HEK293 (cell line): ENCODE measurements around the gene SGCB.
A peak's percentile ranks its signal among the peaks of the same experiment; 100 is the strongest.

Experiments
- CTCF ChIA-PET: fragments of 350-600 bp; formaldehyde crosslinking; extraction: SDS; loops from one replicate; lab custom pipeline; 2021; ENCODE audit warnings: antibody characterized with exemption; lab: Yijun Ruan, JAX
- POLR2A ChIA-PET: fragments of 300-600 bp; formaldehyde crosslinking; extraction: SDS; loops from one replicate; lab custom pipeline; 2020; ENCODE audit warnings: antibody characterized with exemption, inconsistent platforms; lab: Yijun Ruan, JAX
- H3K27ac ChIP-seq: fragments of 200-500 bp; sonication (Bioruptor generic); 2 replicates; pipeline ENCODE4 v1.5.1; 2014; ENCODE audit warnings: low read depth, low read length, control low read depth, inconsistent platforms; ENCODE audit errors: extremely low read depth
- H3K36me3 ChIP-seq, 2 experiments: fragments of 200-500 bp in 1 of 2; sonication (Bioruptor generic) in 1 of 2; 1 replicate in 1 of 2; 2 replicates in 1 of 2; pipeline ENCODE4 v1.5.1; 2014 to 2017; ENCODE audit warnings: inconsistent platforms in 2 of 2, low read length in 2 of 2; ENCODE audit not compliant: control insufficient read depth in 2 of 2, insufficient read depth in 1 of 2
- H3K4me1 ChIP-seq: fragments of 200-500 bp; sonication (Bioruptor generic); 2 replicates; pipeline ENCODE4 v1.5.1; 2014; ENCODE audit warnings: mild to moderate bottlenecking, low read length, inconsistent platforms; ENCODE audit not compliant: control insufficient read depth, insufficient read depth
- H3K4me3 ChIP-seq: 2 replicates; pipeline ENCODE4 v1.5.1; 2011; ENCODE audit warnings: low read depth, mild to moderate bottlenecking, control low read depth, low read length, moderate library complexity
- H3K9me3 ChIP-seq: fragments of 200-500 bp; sonication (Bioruptor generic); 2 replicates; pipeline ENCODE4 v1.5.1; 2014; ENCODE audit warnings: low read depth, low read length, inconsistent platforms; ENCODE audit not compliant: control insufficient read depth, insufficient read depth
- KLF1 ChIP-seq: fragments of 450-650 bp; formaldehyde crosslinking; IDR thresholded peaks from 2 replicates; pipeline ENCODE4 v1.5.1; 2016; ENCODE audit warnings: missing biosample characterization, missing genetic modification characterization
- RBAK ChIP-seq: fragments of 450-650 bp; formaldehyde crosslinking; IDR thresholded peaks from 2 replicates; pipeline ENCODE4 v1.5.1; 2016; ENCODE audit warnings: missing biosample characterization, missing genetic modification characterization
- SP2 ChIP-seq: fragments of 450-650 bp; formaldehyde crosslinking; IDR thresholded peaks from 2 replicates; pipeline ENCODE4 v1.5.1; 2016; ENCODE audit warnings: missing biosample characterization, missing genetic modification characterization
- ZEB2 ChIP-seq: fragments of 450-650 bp; formaldehyde crosslinking; IDR thresholded peaks from 2 replicates; pipeline ENCODE4 v1.5.1; 2016; ENCODE audit warnings: missing biosample characterization, missing genetic modification characterization
- ZNF132 ChIP-seq: fragments of 450-650 bp; formaldehyde crosslinking; IDR thresholded peaks from 2 replicates; pipeline ENCODE4 v1.5.1; 2017; ENCODE audit warnings: missing biosample characterization, missing genetic modification characterization, borderline replicate concordance
- ZNF138 ChIP-seq: fragments of 450-650 bp; formaldehyde crosslinking; IDR thresholded peaks from 2 replicates; pipeline ENCODE4 v1.5.1; 2016; ENCODE audit warnings: missing biosample characterization, missing genetic modification characterization, borderline replicate concordance
- ZNF157 ChIP-seq: fragments of 450-650 bp; formaldehyde crosslinking; IDR thresholded peaks from 2 replicates; pipeline ENCODE4 v1.5.1; 2016; ENCODE audit warnings: missing biosample characterization, missing genetic modification characterization
- ZNF174 ChIP-seq: fragments of 450-650 bp; formaldehyde crosslinking; IDR thresholded peaks from 2 replicates; pipeline ENCODE4 v1.5.0; 2017; ENCODE audit warnings: missing biosample characterization, mild to moderate bottlenecking, missing genetic modification characterization
- ZNF501 ChIP-seq: fragments of 450-650 bp; formaldehyde crosslinking; IDR thresholded peaks from 2 replicates; pipeline ENCODE4 v1.5.1; 2016; ENCODE audit warnings: missing biosample characterization, missing genetic modification characterization
- ZNF561 ChIP-seq: fragments of 450-650 bp; IDR thresholded peaks from 2 replicates; pipeline ENCODE4 v1.5.1; 2018; ENCODE audit warnings: missing biosample characterization, missing genetic modification characterization, borderline replicate concordance
- ZNF571 ChIP-seq: fragments of 450-650 bp; formaldehyde crosslinking; IDR thresholded peaks from 2 replicates; pipeline ENCODE4 v1.5.0; 2017; ENCODE audit warnings: missing biosample characterization, missing genetic modification characterization
- ZNF585B ChIP-seq: fragments of 450-650 bp; formaldehyde crosslinking; IDR thresholded peaks from 2 replicates; pipeline ENCODE4 v1.5.1; 2016; ENCODE audit warnings: missing biosample characterization, missing genetic modification characterization
- ZNF660 ChIP-seq: fragments of 450-650 bp; IDR thresholded peaks from 2 replicates; pipeline ENCODE4 v1.5.1; 2018; ENCODE audit warnings: missing biosample characterization, mild to moderate bottlenecking, missing genetic modification characterization
- ZNF76 ChIP-seq: fragments of 450-650 bp; formaldehyde crosslinking; IDR thresholded peaks from 2 replicates; pipeline ENCODE4; 2016; ENCODE audit warnings: low read depth, missing biosample characterization, missing genetic modification characterization, borderline replicate concordance
- TF ChIP-seq, protein P1 (sequence below): fragments of 450-650 bp; formaldehyde crosslinking; IDR thresholded peaks from 2 replicates; pipeline ENCODE4 v1.5.1; 2016; ENCODE audit warnings: missing biosample characterization, missing genetic modification characterization
- TF ChIP-seq, protein P2 (sequence below): fragments of 450-650 bp; formaldehyde crosslinking; IDR thresholded peaks from 2 replicates; pipeline ENCODE4 v1.5.1; 2016; ENCODE audit warnings: missing biosample characterization, missing genetic modification characterization
- TF ChIP-seq, protein P3 (sequence below): fragments of 450-650 bp; formaldehyde crosslinking; IDR thresholded peaks from 2 replicates; pipeline ENCODE4 v1.5.1; 2016; ENCODE audit warnings: missing biosample characterization, missing genetic modification characterization
- TF ChIP-seq, protein P4 (sequence below): fragments of 450-650 bp; formaldehyde crosslinking; IDR thresholded peaks from 2 replicates; pipeline ENCODE4 v1.5.1; 2017; ENCODE audit warnings: missing biosample characterization, missing genetic modification characterization
- TF ChIP-seq, protein P5 (sequence below): fragments of 450-650 bp; formaldehyde crosslinking; optimal IDR thresholded peaks from 2 replicates; pipeline ENCODE3; 2016; ENCODE audit warnings: missing biosample characterization, mild to moderate bottlenecking, missing genetic modification characterization
- TF ChIP-seq, protein P6 (sequence below): fragments of 450-650 bp; formaldehyde crosslinking; IDR thresholded peaks from 2 replicates; pipeline ENCODE4 v1.5.1; 2016; ENCODE audit warnings: missing biosample characterization, missing genetic modification characterization
- TF ChIP-seq, protein P7 (sequence below): fragments of 450-650 bp; formaldehyde crosslinking; IDR thresholded peaks from 2 replicates; pipeline ENCODE4 v1.5.1; 2016; ENCODE audit warnings: missing biosample characterization, missing genetic modification characterization
- TF ChIP-seq, protein P8 (sequence below): fragments of 450-650 bp; formaldehyde crosslinking; IDR thresholded peaks from 2 replicates; pipeline ENCODE4 v1.5.1; 2017; ENCODE audit warnings: missing biosample characterization, missing genetic modification characterization

Gene SGCB

DNA sequence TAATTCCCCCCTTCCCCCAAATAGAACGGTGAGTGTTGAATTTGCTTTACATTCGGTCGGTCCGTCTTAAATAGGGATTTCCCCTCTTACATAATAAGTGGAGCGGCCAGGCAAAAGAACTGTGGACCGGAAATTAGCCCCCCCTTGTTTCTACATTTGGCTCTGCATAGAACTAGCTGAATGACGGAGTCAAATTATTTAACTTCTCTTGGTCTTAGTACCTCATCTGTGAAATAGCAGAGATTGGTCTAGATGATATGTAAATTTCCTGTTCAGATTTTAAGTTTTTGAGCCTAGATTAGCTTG, 14.3 kb upstream of the SGCB start:
- Histone ChIP-seq H3K4me3 (no peak overlapping the region), H3K9me3 (no peaks in the 10 kb centered on the region), H3K36me3 (no peaks in the 10 kb centered on the region), H3K27ac (no peak overlapping the region), H3K4me1 (no peaks in the 10 kb centered on the region)
- ChIA-PET POLR2A (interaction anchor here (2.2 kb wide), 1 partner anchor 14 kb away, joined by 10 read pairs; the partner anchor contains the start of gene SGCB), CTCF (no interaction called here)
- TF ChIP-seq, protein P1, sequence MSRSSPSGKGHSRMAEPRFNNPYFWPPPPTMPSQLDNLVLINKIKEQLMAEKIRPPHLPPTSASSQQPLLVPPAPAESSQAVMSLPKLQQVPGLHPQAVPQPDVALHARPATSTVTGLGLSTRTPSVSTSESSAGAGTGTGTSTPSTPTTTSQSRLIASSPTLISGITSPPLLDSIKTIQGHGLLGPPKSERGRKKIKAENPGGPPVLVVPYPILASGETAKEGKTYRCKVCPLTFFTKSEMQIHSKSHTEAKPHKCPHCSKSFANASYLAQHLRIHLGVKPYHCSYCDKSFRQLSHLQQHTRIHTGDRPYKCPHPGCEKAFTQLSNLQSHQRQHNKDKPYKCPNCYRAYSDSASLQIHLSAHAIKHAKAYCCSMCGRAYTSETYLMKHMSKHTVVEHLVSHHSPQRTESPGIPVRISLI (tag by site-specific recombination), result no peak
- TF ChIP-seq ZNF561 (tag by site-specific recombination) (no peak), ZNF157 (no peak), ZNF138 (tag by site-specific recombination) (no peak), ZNF571 (tag by site-specific recombination) (no peak), SP2 (tag by site-specific recombination) (no peak), ZNF174 (no peak), ZNF132 (tag by site-specific recombination) (no peak), ZNF585B (tag by site-specific recombination) (no peak), ZEB2 (tag by site-specific recombination) (no peak), KLF1 (tag by site-specific recombination) (no peak)
- TF ChIP-seq, protein P2, sequence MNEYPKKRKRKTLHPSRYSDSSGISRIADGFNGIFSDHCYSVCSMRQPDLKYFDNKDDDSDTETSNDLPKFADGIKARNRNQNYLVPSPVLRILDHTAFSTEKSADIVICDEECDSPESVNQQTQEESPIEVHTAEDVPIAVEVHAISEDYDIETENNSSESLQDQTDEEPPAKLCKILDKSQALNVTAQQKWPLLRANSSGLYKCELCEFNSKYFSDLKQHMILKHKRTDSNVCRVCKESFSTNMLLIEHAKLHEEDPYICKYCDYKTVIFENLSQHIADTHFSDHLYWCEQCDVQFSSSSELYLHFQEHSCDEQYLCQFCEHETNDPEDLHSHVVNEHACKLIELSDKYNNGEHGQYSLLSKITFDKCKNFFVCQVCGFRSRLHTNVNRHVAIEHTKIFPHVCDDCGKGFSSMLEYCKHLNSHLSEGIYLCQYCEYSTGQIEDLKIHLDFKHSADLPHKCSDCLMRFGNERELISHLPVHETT (tag by site-specific recombination), result no peak
- TF ChIP-seq, protein P3, sequence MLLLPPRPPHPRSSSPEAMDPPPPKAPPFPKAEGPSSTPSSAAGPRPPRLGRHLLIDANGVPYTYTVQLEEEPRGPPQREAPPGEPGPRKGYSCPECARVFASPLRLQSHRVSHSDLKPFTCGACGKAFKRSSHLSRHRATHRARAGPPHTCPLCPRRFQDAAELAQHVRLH (tag by site-specific recombination), result no peak
- TF ChIP-seq, protein P4, sequence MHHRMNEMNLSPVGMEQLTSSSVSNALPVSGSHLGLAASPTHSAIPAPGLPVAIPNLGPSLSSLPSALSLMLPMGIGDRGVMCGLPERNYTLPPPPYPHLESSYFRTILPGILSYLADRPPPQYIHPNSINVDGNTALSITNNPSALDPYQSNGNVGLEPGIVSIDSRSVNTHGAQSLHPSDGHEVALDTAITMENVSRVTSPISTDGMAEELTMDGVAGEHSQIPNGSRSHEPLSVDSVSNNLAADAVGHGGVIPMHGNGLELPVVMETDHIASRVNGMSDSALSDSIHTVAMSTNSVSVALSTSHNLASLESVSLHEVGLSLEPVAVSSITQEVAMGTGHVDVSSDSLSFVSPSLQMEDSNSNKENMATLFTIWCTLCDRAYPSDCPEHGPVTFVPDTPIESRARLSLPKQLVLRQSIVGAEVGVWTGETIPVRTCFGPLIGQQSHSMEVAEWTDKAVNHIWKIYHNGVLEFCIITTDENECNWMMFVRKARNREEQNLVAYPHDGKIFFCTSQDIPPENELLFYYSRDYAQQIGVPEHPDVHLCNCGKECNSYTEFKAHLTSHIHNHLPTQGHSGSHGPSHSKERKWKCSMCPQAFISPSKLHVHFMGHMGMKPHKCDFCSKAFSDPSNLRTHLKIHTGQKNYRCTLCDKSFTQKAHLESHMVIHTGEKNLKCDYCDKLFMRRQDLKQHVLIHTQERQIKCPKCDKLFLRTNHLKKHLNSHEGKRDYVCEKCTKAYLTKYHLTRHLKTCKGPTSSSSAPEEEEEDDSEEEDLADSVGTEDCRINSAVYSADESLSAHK (tag by site-specific recombination), result no peak
- TF ChIP-seq, protein P5, sequence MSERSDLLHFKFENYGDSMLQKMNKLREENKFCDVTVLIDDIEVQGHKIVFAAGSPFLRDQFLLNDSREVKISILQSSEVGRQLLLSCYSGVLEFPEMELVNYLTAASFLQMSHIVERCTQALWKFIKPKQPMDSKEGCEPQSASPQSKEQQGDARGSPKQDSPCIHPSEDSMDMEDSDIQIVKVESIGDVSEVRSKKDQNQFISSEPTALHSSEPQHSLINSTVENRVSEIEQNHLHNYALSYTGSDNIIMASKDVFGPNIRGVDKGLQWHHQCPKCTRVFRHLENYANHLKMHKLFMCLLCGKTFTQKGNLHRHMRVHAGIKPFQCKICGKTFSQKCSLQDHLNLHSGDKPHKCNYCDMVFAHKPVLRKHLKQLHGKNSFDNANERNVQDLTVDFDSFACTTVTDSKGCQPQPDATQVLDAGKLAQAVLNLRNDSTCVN (tag by site-specific recombination), result no peak

DNA sequence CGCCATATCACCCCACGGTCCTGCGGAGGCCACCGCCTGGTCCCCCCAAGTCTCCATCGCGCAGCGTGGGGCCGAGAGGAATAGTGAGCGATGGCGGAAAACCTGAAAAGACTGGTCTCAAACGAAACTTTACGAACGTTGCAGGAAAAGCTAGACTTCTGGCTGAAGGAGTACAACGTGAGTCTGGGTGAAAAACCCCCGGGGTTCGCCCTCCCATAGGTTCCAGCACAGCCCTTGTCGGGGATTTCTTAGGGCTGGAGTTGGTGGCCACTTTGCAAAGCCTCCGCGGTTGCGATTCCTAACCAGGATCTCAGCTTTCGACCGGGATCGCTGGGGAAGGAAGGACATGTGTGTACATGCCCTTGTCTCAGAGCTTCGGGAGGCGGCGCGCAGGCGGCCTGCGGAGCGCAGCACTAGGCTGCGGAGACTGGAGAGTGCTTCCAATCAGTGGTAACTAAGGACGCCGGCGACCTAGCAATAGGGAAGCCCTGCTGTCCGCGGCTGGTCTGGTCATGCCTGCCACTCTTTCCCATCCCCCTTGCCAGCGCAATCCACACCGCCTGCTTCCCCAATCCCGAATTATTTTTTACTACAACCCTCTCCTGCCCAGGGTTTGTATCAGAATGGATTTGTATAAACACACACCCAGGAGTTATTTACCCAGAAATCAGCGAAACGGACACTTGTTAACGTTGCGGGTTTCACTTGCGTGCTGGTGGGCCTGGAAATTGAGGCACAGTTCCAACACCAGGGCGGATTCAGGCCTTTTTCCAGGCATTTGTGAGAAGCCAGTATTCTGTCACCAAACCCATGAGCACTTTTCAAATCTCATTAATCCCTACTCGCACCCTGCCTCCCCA, 13.7 kb upstream of the SGCB start:
- ChIA-PET POLR2A (interaction anchor here (2.2 kb wide), 1 partner anchor 14 kb away, joined by 10 read pairs; the partner anchor contains the start of gene SGCB), CTCF (no interaction called here)
- peak overlapping the region; percentile 54 for H3K4me3 ChIP-seq
- peak overlapping the region; percentile 66; the same call in 1 of the 2 replicates for H3K27ac ChIP-seq
- H3K36me3 ChIP-seq, result no peaks in the 10 kb centered on the region
- no peaks in the 10 kb centered on the region for H3K4me1 ChIP-seq
- H3K9me3 ChIP-seq, result no peaks in the 10 kb centered on the region
- TF ChIP-seq ZNF501, result 0 out of 2 replicates have a peak, but pooled peaks have one; percentile 30
- TF ChIP-seq ZNF76 (tag by site-specific recombination), result no peak
- peak; percentile 63; the same call in 1 of the 2 replicates for TF ChIP-seq ZNF660 (tag by site-specific recombination)
- TF ChIP-seq, protein P6, sequence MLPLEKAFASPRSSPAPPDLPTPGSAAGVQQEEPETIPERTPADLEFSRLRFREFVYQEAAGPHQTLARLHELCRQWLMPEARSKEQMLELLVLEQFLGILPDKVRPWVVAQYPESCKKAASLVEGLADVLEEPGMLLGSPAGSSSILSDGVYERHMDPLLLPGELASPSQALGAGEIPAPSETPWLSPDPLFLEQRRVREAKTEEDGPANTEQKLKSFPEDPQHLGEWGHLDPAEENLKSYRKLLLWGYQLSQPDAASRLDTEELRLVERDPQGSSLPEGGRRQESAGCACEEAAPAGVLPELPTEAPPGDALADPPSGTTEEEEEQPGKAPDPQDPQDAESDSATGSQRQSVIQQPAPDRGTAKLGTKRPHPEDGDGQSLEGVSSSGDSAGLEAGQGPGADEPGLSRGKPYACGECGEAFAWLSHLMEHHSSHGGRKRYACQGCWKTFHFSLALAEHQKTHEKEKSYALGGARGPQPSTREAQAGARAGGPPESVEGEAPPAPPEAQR (tag by site-specific recombination), result no peak
- TF ChIP-seq, protein P7, sequence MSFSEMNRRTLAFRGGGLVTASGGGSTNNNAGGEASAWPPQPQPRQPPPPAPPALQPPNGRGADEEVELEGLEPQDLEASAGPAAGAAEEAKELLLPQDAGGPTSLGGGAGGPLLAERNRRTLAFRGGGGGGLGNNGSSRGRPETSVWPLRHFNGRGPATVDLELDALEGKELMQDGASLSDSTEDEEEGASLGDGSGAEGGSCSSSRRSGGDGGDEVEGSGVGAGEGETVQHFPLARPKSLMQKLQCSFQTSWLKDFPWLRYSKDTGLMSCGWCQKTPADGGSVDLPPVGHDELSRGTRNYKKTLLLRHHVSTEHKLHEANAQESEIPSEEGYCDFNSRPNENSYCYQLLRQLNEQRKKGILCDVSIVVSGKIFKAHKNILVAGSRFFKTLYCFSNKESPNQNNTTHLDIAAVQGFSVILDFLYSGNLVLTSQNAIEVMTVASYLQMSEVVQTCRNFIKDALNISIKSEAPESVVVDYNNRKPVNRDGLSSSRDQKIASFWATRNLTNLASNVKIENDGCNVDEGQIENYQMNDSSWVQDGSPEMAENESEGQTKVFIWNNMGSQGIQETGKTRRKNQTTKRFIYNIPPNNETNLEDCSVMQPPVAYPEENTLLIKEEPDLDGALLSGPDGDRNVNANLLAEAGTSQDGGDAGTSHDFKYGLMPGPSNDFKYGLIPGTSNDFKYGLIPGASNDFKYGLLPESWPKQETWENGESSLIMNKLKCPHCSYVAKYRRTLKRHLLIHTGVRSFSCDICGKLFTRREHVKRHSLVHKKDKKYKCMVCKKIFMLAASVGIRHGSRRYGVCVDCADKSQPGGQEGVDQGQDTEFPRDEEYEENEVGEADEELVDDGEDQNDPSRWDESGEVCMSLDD (tag by site-specific recombination), result peak; percentile 33; the same call in 1 of the 2 replicates
- no peak for TF ChIP-seq RBAK (tag by site-specific recombination)
- TF ChIP-seq, protein P8, sequence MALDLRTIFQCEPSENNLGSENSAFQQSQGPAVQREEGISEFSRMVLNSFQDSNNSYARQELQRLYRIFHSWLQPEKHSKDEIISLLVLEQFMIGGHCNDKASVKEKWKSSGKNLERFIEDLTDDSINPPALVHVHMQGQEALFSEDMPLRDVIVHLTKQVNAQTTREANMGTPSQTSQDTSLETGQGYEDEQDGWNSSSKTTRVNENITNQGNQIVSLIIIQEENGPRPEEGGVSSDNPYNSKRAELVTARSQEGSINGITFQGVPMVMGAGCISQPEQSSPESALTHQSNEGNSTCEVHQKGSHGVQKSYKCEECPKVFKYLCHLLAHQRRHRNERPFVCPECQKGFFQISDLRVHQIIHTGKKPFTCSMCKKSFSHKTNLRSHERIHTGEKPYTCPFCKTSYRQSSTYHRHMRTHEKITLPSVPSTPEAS (tag by site-specific recombination), result no peak
